ENCODE measurements around the gene RPTOR.

RPTOR gene

DNA sequence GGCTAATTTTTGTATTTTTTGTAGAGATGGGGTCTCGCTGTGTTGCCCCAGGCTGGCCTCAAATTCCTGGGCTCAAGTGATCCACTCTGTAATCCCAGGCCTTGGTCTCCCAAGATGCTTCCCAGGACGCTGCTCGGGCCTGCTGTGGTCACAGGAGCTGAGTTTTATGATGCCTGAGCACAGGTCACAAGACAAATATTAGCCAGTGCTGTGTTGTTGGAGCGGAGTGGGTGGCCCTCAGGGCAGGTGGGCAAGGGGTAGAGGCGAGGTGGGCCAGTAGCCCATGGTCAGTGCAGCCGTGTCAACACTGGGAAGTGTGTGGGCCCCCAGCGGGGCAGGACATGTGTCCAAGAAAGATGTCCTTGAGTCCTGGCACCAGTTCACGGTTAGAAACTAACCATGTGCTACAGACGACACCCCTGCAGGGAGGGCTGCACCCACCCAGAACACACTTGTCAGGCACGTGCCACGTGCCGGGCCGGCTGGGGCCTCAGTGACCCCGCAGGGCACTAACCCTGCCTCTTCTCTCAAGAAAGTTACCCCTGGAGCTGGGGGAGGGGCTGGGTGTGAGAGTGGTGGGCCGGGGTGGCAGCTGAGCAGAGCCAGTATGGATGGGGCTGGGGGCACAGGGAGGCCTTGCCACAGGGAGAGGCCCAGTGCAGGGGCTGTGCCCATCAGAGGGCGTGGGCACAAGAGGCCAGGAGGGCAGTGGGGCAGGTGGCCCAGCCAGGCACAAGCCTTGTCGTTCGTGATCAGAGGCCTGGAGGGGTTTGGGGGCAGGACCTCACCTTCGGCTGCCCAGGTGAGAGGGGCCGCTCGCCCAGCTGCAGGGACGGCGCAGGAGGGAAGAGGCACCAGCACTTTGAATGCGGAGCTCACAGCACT is 343.9 kb downstream of the RPTOR start:
- Histone ChIP-seq H3K4me1 (peaks cover 18% of the 10 kb centered on the region), H3K9me3 (no peaks in the 10 kb centered on the region), H3K36me3 (peaks cover 30% of the 10 kb centered on the region), H3K27me3 (no peaks in the 10 kb centered on the region), H3K4me3 (ENCODE audit: low read depth, low read length) (no peak overlapping the region)
- no peak for DNase-seq
- no peak for TF ChIP-seq CTCF (IDR thresholded peaks at IDR 0.05; ENCODE audit: low read depth, low read length)

DNA sequence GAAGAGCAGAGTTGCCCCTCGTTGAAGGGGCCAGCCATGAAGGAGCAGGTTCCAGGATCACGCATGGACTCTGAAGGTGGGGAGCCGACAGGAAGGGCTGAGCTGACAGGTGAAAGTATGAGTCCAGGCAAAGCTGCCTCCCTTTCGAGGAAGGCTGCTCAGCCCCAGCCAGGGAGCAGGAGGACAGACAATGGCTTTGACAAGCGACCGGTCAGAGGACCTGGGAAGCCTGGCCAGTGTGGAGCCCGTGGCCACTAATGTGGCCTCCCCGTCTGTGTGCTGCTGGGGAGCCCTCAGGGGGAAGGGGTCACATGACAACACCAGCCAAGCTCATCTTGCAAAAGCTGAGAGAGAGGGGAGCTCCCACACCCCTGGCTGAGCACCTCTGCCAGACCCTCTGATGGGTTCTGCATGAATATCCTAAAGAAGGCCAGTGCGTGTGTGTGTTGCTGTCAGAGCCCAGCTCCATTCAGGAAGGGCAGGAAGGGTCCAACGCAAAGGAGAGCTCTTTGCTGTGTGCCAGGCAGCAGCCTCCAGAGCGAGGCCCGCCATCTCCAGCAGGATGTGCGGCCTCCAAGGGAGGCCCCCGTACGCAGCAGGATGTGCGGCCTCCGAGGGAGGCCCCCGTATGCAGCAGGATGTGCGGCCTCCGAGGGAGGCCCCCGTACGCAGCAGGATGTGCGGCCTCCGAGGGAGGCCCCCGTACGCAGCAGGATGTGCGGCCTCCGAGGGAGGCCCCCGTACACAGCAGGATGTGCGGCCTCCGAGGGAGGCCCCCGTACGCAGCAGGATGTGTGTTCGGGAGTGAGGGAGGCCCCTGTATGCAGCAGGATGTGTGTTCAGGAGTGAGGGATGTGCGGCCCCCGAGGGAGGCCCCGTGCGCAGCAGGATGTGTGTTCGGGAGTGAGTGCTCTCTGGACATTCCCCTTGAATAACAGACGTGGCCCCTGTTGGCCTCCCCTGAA is 344.9 kb downstream of the RPTOR start:
- H3K27me3 ChIP-seq, result no peaks in the 10 kb centered on the region
- H3K9me3 ChIP-seq, result no peaks in the 10 kb centered on the region
- H3K4me3 ChIP-seq (ENCODE audit: low read depth, low read length), result no peak overlapping the region
- H3K4me1 ChIP-seq, result peaks cover 18% of the 10 kb centered on the region
- no peak for TF ChIP-seq CTCF (IDR thresholded peaks at IDR 0.05; ENCODE audit: low read depth, low read length)
- DNase-seq, result no peak
- peaks cover 33% of the 10 kb centered on the region for H3K36me3 ChIP-seq

- H3K4me3 ChIP-seq (ENCODE audit: low read depth, low read length), result no peak overlapping the region
- H3K9me3 ChIP-seq, result no peaks in the 10 kb centered on the region
- H3K36me3 ChIP-seq, result peaks cover 27% of the 10 kb centered on the region
- H3K27me3 ChIP-seq, result no peaks in the 10 kb centered on the region
- no peak for DNase-seq
- no peak for TF ChIP-seq CTCF (IDR thresholded peaks at IDR 0.05; ENCODE audit: low read depth, low read length)
- H3K4me1 ChIP-seq, result peaks cover 18% of the 10 kb centered on the region
Observed at GRCh38 chr17:80890196-80890920, 345.7 kb downstream of the RPTOR start.

- Histone ChIP-seq H3K4me1 (peaks cover 18% of the 10 kb centered on the region), H3K27me3 (no peaks in the 10 kb centered on the region), H3K9me3 (no peaks in the 10 kb centered on the region), H3K4me3 (ENCODE audit: low read depth, low read length) (no peak overlapping the region), H3K36me3 (peaks cover 24% of the 10 kb centered on the region)
- DNase-seq, result no peak
- no peak for TF ChIP-seq CTCF (IDR thresholded peaks at IDR 0.05; ENCODE audit: low read depth, low read length)
Observed at GRCh38 chr17:80890921-80891396, 346.3 kb downstream of the RPTOR start.

- TF ChIP-seq CTCF (IDR thresholded peaks at IDR 0.05; ENCODE audit: low read depth, low read length), result no peak; the same call in 1 of the 2 replicates
- H3K4me3 ChIP-seq (ENCODE audit: low read depth, low read length), result no peak overlapping the region
- no peaks in the 10 kb centered on the region for H3K9me3 ChIP-seq
- H3K36me3 ChIP-seq, result peaks cover 21% of the 10 kb centered on the region
- peak; percentile 38 for DNase-seq
- H3K27me3 ChIP-seq, result no peaks in the 10 kb centered on the region
- H3K4me1 ChIP-seq, result peaks cover 18% of the 10 kb centered on the region
Observed at GRCh38 chr17:80891397-80892018, 346.9 kb downstream of the RPTOR start.

Measured in BE2C (cell line).